MV-4-11 (cell line): ENCODE data around the gene MIS12.
A peak's percentile ranks its signal among the peaks of the same experiment; 100 is the strongest.

Source experiments
- DNase-seq: peaks from one replicate; lab custom pipeline; 2025; lab: John Stamatoyannopoulos, UW

Gene MIS12

GRCh38 chr17:5486206-5487124, at the start of gene MIS12:
MIS12 (plus strand) TSS chr17:5486566; CDS start chr17:5488863, 2,297 bp downstream.
- DNase-seq, result peak; percentile 99

DNA sequence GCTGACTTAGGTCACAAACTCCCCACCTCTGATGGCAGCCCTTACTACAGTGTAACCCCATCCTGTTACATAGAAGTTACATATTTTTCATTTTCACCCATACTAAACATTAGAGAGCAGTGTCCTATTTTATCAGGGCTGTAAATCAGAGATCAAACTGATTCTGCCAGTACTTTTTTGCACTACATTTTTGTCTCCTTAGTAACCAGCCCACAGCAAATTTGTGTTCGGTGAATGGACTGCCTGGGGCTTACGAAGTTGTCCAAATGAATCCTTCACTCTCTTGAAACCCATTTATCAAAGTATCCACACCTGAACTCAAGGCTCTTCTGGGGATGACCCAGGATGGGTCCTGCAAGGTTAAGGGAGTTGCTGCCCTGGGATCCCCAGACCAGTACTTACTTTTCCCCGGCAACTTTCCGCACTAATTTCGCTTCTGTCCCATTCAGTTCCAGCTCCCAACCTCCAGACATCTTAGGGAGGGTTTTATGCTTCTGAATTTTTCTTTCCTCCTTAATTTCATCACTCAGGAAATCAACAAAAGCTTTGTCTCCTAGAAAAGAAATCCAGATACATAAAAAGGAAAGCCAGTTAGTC, 48.5 kb upstream of the MIS12 start:
- no peak for DNase-seq

- peak; percentile 92 for DNase-seq
Measured at GRCh38 chr17:5438716-5439445, 47.5 kb upstream of the MIS12 start, which contains the start of gene C1QBP. C1QBP (minus strand) TSS chr17:5439155; CDS start chr17:5439073, 82 bp downstream.

- DNase-seq, result no peak
Measured at GRCh38 chr17:5439446-5439764, 47.0 kb upstream of the MIS12 start.

DNA sequence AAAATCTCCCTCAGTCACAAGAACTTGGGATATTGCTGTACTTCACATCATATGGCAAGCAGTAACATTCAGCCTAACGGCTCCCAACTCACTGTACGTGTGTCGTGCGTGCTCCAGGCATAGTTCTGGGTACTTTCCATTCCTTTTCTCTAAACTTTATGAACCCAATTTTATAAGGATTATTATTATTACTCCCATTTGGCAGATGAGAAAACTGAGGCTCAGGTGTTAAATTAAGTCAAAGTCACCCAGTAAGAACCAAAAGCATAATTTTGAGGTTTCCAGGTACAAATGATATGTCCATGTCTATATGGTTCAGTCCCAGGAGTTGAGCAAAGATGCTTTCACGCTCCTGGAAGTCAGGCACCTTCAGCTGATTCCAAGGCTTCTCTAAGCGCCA, 42.6 kb upstream of the MIS12 start:
- no peak for DNase-seq

- DNase-seq, result no peak
Measured at GRCh38 chr17:5444209-5444608, 42.2 kb upstream of the MIS12 start.

DNA sequence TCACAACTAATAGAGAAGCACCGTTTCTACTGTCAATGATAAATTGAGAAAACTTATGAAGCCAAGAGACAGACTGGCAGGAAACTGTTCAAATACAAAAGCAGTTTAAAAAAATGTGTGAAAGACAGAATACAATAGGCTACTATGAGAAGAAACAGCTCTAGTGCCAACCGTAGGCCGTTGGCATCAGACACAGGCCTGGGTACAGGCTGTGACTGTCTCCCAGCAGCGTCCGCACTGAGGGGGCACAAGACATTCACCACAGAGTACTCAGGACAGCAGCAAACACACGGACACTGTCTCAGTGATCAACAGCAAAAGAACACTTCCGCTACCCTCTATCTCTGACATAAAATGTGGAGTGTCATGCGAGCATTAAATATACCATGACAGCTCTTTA, 39.6 kb upstream of the MIS12 start:
- DNase-seq, result no peak

- no peak for DNase-seq
Measured at GRCh38 chr17:5464717-5465507, 21.5 kb upstream of the MIS12 start.

GRCh38 chr17:5466295-5466694, 20.1 kb upstream of the MIS12 start:
- no peak for DNase-seq

GRCh38 chr17:5467416-5467815, 18.9 kb upstream of the MIS12 start:
- DNase-seq, result no peak

GRCh38 chr17:5468075-5468473, 18.3 kb upstream of the MIS12 start:
- DNase-seq, result no peak

GRCh38 chr17:5472511-5472910, 13.9 kb upstream of the MIS12 start:
- DNase-seq, result no peak

- DNase-seq, result no peak
Measured at GRCh38 chr17:5473906-5474305, 12.5 kb upstream of the MIS12 start.

- no peak for DNase-seq
Measured at GRCh38 chr17:5478992-5479391, 7.4 kb upstream of the MIS12 start.

GRCh38 chr17:5480962-5481361, 5.4 kb upstream of the MIS12 start:
- DNase-seq, result no peak

DNA sequence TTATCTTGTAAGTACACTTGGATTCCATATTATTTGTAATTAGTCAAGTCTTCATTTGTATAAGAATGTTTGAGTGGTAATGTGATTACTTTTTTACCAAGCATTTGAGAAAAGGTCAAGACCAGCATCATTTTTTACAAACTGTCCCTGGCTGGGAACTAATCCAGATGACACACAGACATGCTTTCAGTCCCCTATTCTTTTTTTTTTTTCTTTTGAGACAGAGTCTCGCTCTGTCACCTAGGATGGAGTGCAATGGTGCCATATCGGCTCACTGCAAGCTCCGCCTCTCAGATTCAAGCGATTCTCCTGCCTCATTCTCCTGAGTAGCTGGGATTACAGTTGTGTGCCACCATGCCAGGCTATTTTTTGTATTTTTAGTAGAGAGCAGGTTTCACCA, 4.9 kb upstream of the MIS12 start:
- DNase-seq, result no peak

GRCh38 chr17:5485270-5486205, 828 bp upstream of the MIS12 start, which contains the start of gene DERL2:
DERL2 (minus strand) TSS chr17:5486178; CDS start chr17:5486161, 17 bp downstream.
- DNase-seq, result no peak

DNA sequence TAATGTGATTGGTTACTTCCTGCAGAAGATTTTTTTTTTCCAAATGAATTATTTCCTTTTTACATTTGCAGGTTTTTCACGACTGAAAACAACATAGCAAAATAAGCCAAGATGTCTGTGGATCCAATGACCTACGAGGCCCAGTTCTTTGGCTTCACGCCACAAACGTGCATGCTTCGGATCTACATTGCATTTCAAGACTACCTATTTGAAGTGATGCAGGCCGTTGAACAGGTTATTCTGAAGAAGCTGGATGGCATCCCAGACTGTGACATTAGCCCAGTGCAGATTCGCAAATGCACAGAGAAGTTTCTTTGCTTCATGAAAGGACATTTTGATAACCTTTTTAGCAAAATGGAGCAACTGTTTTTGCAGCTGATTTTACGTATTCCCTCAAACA, 2.4 kb downstream of the MIS12 start:
- DNase-seq, result no peak

GRCh38 chr17:5492970-5493369, 6.6 kb downstream of the MIS12 start:
- no peak for DNase-seq

DNA sequence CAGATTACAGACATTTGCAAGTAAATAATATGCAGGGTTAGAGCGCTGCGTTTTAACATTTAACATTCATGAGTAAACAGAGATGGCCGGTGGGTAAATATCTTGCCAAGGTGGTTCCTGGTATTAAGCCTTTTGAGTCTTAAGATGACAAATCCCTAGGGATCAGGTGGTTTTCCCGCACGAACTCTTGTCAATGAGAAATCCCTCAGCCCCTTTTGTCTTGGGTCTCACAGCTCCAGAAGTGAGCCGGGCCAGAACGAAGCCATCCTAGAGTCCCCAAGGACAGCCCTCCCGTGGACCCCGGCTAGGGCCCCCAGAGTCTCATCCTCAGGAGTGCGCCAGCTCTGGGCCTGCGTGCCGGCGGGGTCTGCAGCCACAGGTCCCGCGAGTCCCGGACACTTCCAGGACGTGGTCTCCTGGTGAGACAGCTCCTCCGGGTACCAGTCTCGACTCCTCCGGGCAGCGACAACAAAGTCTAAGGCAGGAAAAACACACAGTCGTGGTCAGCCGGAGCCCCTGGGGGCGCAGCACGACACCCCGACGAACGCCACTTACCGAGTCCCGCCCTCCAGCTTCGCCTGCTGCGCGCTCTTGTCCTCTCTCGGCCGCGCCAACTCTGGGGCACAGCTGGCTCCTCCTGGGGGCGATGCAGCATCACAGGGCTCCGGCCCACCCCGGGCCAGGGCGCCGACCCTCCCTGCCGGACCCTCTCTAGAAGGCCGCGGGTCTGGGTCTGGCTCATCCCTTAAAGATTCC, 13.3 kb downstream of the MIS12 start:
- no peak for DNase-seq
